ENCODE data around the gene APP.

APP gene

GRCh38 chr21:26157801-26158200, 12.8 kb downstream of the APP start:
- H3K27ac ChIP-seq, result no peak overlapping the region
- no peak for TF ChIP-seq CTCF (conservative IDR thresholded peaks at IDR 0.05; ENCODE audit: low read depth)
- ChIA-PET CTCF (interaction anchor here (0.6 to 0.9 kb wide), 3 partner anchors 11 to 559 kb away, joined by 3 read pairs; no protein-coding TSS in a partner anchor), POLR2A (ENCODE audit: low non-redundant PET) (no interaction called here)
- no peak for DNase-seq (ENCODE audit: low spot score)

DNA sequence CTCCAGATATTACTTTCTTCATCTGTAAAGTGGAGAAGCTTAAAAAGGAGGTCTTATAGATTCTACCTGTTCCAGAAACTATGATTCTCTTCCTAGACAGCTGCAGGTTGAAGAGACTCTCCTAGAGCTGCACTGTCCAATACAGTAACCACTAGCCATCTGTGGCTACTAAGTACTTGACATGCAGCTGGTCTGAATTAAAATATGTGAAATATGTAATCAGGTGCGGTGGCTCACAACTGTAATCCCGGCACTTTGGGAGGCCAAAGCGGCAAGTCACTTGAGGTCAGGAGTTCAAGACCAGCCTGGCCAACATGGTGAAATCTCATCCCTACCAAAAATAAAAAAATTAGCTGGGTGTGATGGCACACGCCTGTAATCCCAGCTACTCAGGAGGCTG, 15.8 kb downstream of the APP start:
- DNase-seq (ENCODE audit: low spot score), result no peak
- POLR2A ChIA-PET (ENCODE audit: low non-redundant PET), result no interaction called here
- no peak for TF ChIP-seq CTCF (conservative IDR thresholded peaks at IDR 0.05; ENCODE audit: low read depth)
- CTCF ChIA-PET, result interaction anchor here (1.2 kb wide), 1 partner anchor 16 kb away, joined by 3 read pairs; the partner anchor contains the start of gene APP
- no peak overlapping the region for H3K27ac ChIP-seq

DNA sequence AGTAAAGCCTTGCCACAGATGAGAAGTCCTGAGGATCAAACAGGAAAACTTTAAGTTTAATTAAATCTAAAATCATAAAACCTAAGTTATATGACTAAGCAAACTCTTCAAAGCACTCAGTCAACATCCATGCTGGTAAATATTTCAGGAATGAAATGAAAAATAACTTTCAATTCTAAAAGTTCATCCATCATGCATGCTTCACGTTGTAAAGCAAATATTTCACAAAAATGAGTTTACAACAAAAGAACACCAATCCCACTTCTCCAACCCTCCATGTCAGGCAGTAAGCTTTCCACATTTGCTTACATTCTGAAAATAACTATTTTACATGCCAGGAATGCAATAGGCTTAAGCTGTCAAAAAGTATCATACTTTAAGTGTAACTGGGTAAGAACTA, 16.8 kb downstream of the APP start:
- ChIA-PET POLR2A (ENCODE audit: low non-redundant PET) (no interaction called here), CTCF (no interaction called here)
- DNase-seq (ENCODE audit: low spot score), result no peak
- H3K27ac ChIP-seq, result no peak overlapping the region
- TF ChIP-seq CTCF (conservative IDR thresholded peaks at IDR 0.05; ENCODE audit: low read depth), result no peak

GRCh38 chr21:26148840-26149354, 21.7 kb downstream of the APP start:
- H3K27ac ChIP-seq, result no peak overlapping the region
- POLR2A ChIA-PET (ENCODE audit: low non-redundant PET), result no interaction called here
- no peak for TF ChIP-seq CTCF (conservative IDR thresholded peaks at IDR 0.05; ENCODE audit: low read depth)
- CTCF ChIA-PET, result no interaction called here
- DNase-seq (ENCODE audit: low spot score), result no peak

- no peak for DNase-seq (ENCODE audit: low spot score)
- ChIA-PET CTCF (no interaction called here), POLR2A (ENCODE audit: low non-redundant PET) (no interaction called here)
- H3K27ac ChIP-seq, result no peak overlapping the region
- no peak for TF ChIP-seq CTCF (conservative IDR thresholded peaks at IDR 0.05; ENCODE audit: low read depth)
These were observed 22.3 kb downstream of the APP start for GRCh38 chr21:26148071-26148839.

- ChIA-PET CTCF (interaction anchor here (0.7 kb wide), 1 partner anchor 69 kb away, joined by 3 read pairs; no protein-coding TSS in a partner anchor), POLR2A (ENCODE audit: low non-redundant PET) (no interaction called here)
- no peak overlapping the region for H3K27ac ChIP-seq
- TF ChIP-seq CTCF (conservative IDR thresholded peaks at IDR 0.05; ENCODE audit: low read depth), result no peak
- no peak for DNase-seq (ENCODE audit: low spot score)
These were observed 23.0 kb downstream of the APP start for GRCh38 chr21:26147535-26147934.
